ENCODE data around the gene NOX5.
"Not testable (repeated sequence)": the region's sequence is repeated elsewhere in the genome, so short reads cannot be mapped to it uniquely, and the experiment has no call there.

NOX5 gene

DNA sequence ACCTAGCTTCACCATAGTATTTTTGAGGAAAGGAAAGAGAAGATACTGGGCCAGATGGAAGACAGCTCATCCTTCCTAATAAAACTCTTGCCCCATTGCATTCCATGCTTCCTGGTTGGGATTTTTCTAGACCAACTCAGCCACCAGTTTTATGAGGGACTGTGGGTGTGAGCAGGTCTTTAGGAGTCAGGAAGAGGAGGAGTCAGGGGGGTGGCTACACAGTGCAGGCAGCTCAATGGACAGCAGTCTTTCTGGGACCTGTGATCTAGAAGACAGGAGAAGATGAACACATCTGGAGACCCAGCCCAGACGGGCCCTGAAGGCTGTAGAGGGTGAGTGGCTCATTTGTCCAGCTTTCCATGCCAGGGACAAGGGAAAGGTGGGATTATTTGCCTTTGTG, at the start of gene NOX5:
Gene NOX5, plus strand, starts transcription at position 242 of the 400 bp plus-strand sequence. Its CDS starts 41 bp downstream, at position 283.
- no peak for DNase-seq

DNA sequence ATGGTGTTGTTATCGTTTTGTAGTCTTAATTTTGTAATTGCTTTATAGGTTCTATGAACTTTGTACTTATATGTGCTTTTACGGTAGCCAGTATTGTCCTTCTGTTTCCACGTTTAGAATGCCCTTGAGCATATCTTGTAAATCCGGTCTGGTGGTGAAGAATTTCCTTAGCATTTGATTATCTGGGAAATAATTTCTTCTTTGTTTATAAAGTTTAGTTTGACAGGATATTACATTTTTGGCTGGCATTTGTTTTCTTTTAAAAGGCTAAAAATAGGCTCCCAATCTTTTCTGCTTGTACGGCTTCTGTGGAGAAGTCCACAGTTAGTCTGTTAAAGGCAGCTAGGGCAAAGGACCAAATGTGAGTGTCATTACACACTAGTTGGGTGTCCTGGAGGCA, 47.5 kb upstream of the NOX5 start:
- no peak for DNase-seq

- no peak for DNase-seq
These were observed 46.5 kb upstream of the NOX5 start for GRCh38 chr15:68967948-68968347.

GRCh38 chr15:68969298-68969697, 45.2 kb upstream of the NOX5 start:
- no peak for DNase-seq

DNA sequence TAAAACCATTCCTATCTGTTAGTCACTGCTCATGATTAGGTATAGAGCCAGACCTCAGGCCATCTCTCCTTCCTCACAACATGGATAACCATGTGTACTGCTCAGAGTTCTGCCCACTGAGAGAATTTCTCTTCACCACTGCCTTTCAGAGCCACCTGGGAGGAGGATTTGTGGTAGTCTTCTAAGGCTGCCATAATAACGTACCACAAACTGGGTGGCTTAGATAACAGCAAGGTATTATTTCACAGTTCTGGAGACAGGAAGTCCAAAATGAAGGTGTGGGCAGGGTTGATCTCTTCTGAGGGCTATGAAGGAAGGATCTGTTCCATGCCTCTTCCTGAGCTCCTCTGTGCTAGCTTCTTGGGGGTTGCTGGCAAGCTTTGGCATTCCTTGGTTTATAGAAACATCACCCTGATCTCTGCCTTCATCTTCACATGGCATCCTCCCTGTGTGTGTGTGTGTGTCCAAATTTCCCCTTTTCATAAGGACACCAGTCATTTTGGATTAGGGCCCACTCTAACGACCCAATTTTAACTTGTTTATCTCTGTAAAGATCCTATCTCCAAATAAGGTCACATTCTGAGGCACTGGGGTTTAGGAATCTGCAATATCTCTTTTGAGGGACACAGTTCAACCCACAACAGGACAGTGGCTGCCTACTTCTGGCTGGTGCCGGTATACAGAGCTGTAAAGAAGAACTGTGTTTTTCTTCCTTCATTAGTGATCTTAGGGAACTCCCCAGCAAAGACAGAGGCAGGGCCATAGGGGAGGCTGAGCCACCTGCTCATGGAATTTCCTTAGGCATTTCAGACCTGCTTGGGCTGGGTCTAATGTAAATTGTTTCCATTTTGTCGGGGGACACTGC, 42.1 kb upstream of the NOX5 start:
- DNase-seq = no peak

GRCh38 chr15:68975651-68976160, 38.8 kb upstream of the NOX5 start:
- not testable (repeated sequence) for DNase-seq

DNA sequence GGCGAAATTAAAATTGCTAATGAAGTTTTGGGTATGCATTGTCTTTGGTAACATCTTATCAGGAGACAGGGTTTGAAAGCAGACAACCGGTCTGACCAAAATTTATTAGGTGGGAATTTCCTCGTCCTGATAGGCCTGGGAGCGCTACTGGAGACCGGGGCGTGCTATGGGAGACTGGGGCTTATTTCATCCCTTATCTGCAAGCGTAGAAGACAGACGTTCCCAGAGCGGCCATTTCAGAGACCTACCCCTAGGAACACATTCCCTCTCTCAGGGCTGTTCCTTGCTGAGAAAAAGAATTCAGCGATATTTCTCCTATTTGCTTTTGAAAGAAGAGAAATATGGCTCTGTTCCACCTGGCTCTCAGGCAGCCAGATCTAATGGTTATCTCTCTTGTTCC, 37.1 kb upstream of the NOX5 start:
- not testable (repeated sequence) for DNase-seq

DNA sequence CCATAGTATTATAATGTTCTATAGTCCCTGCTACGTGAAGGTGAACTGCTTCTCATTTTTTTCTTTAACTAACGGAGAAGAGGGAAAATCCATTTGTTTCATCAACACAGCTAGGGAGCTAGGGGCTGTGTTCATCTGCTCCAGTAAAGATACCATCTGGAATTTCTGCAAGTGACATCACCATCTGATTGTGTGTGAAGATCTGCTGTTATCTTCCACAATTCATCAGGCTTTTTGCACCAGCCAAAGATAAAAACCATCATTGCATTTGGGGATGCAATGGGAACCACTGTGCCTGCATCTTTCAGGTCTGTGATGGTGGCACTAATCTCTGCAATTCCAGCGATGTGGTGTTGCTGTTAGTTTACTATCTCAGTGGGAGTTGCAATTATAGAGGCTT, 35.5 kb upstream of the NOX5 start:
- DNase-seq = no peak

GRCh38 chr15:68979816-68980215, 34.7 kb upstream of the NOX5 start:
- DNase-seq = no peak

DNA sequence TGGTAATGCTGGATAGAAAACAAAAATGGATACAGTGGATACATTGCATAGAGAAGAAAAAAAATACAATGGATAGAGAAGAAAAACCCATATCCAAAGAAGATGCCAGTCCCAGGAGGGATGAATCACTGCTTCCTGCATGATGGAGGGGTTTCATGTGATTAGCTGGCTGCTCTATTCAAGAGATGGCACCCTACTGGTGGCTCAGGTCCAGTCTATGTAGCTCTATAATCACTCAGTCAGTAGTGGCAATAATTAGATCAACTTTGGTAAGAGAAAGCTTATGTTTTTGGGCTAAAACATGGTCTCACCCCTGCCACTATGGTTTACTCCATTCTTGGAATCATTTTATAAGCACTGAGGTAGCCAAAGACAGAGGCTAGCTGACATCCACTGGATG, 33.7 kb upstream of the NOX5 start:
- no peak for DNase-seq

GRCh38 chr15:68981941-68982340, 32.6 kb upstream of the NOX5 start:
- DNase-seq = no peak

- DNase-seq = no peak
These were observed 31.4 kb upstream of the NOX5 start for GRCh38 chr15:68982976-68983563.

GRCh38 chr15:68983961-68984481, 30.5 kb upstream of the NOX5 start:
- DNase-seq = no peak

- DNase-seq = no peak
These were observed 29.9 kb upstream of the NOX5 start for GRCh38 chr15:68984586-68984985.

- DNase-seq = no peak
These were observed 29.1 kb upstream of the NOX5 start for GRCh38 chr15:68985361-68985891.

DNA sequence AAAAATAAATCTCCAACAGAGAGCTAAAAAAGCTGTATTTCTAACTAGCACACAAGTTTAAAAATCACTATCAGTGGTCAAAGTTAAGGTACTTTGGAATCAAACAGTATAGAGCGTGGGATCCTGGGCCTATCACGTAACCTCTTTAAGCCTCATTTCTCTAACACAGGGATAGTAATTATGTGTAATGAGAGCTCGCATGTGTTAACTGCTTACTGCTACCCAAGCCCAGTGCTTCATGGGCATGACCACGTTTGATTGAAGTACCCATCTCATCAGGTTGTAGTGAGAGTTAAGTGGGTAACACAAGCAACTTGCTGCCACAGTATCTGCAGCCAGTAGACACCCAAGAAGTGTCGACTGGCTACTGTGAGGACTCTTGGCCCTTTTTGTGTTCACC, 28.2 kb upstream of the NOX5 start:
- DNase-seq = no peak

DNA sequence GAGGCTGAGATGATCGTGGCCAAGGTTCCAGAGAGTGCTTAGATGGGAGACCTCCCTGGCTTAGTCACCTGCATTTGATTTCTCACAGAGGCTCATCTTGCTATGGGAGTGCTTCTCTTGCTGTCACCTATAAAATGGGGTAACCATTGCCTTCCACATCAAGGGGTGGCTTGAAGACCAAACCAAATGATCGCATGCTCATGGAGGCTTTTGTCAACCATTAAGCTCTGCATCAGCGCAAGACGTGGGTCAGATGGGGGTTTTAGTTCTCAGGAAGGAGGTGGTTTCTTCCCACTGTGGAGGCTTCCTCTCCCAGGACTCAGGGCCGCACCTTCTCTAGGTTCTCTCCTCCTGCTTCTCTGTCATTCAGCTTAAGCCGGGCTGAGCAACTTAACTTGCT, 27.4 kb upstream of the NOX5 start:
- no peak for DNase-seq

DNA sequence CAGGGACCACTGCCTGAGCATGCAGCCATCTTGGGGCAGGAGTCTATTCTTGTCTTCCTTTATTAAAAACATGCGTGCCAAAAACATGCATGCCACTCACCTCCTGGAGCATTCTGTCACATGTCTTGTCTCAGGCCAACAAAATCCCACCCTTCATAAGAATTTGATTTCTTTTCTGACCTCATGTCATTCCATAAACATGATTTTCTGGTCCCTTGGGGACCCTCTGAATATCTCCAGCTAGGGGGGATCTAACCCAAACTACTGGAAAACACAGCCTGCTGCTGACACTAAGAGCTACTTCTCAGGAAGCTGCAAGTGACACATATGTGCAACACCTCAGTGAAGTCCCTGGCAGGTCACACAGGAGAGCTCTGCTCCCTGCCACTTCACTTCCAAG, 26.8 kb upstream of the NOX5 start:
- DNase-seq = no peak

- no peak for DNase-seq
These were observed 24.8 kb upstream of the NOX5 start for GRCh38 chr15:68989541-68990230.

DNA sequence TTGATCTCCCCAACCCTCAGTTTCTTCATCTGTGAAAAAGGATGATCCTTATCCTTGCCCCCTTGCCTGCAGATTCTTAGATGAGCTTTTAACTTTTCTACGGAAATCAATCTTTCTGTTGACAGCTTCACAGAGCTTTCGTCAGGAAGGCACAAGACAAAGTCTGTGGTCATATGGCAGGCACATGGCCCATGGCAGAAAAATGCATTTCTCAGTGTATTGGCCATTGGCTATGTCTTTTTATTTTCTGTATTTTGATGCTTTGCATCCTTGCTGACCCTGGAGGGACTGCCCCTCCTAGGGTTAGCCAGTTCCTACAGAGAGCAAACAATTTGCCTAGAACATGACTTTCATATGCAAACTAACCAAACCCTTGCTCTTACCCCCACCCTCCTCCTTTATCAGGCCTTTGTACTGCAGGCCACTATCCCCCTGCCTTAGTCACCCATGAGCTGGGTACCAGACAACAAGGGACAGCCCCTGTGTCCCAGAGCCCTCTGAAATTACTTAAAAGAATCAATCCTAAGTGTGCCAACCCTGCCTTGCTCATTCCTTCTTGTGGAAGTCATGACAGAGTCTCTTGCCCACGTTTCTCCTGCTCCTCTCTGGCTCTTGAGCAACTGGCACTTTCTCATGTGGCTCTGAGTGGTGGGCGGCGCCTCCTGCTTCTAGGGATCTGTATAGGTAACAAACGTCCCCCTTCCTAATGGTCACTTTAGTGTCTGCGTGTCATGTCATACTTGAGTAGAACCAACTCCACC, 24.1 kb upstream of the NOX5 start:
- no peak for DNase-seq

- no peak for DNase-seq
These were observed 23.4 kb upstream of the NOX5 start for GRCh38 chr15:68990992-68991500.

DNA sequence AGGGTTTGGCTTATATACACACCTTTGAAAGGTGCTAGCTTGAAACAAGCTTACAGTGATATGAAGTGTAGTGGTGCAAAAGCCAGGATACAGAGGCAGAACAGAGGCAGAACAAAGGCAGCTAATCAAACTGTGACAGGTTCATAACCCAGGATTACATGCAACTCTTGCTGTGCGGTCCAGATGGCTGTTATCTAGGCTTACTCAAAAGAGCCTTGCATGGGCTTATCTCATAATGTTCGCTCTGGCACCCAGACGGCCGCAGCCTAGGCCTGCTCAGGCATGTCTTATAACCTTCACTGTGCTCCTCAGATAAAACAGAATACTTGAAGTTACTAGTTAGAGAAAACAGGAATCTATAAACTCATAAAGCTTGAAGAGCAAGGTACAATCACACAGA, 22.8 kb upstream of the NOX5 start:
- DNase-seq = no peak

Measured in AML-193 (cell line).